HepG2 (cell line): Measurements from ENCODE around the gene SCAF4. TPM values are rescaled to one million over a fixed set of nuclear protein-coding genes. Genes with fewer than 3 reads are reported as not detected.

ENCODE experiments used
- ATF7-NPFF ChIP-seq: sonication (generic); formaldehyde crosslinking; IDR thresholded peaks from 2 replicates; pipeline ENCODE4 v1.8.1; 2023; ENCODE audit warnings: mild to moderate bottlenecking, low read depth, missing genetic modification reagents, moderate library complexity
- CHD2 ChIP-seq: IDR thresholded peaks from 2 replicates; pipeline ENCODE4 v1.6.1; 2011; ENCODE audit warnings: low read depth, low read length, improper control_type of control experiment
- CREB1 ChIP-seq, 2 experiments: fragments of 450-650 bp in 1 of 2; IDR thresholded peaks; 2 replicates each; pipeline ENCODE4 v1.6.1; 2016 to 2017; ENCODE audit warnings: control low read depth in 1 of 2, mild to moderate bottlenecking in 1 of 2, missing compliant biosample characterization in 1 of 2, missing genetic modification characterization in 1 of 2
- ELK4 ChIP-seq: sonication (generic); formaldehyde crosslinking; IDR thresholded peaks from 2 replicates; pipeline ENCODE4 v1.9.0; 2021; ENCODE audit warnings: missing genetic modification reagents, borderline replicate concordance
- FOXC1 ChIP-seq: sonication (generic); formaldehyde crosslinking; IDR thresholded peaks from 2 replicates; pipeline ENCODE4 v1.8.0; 2022; ENCODE audit warnings: mild to moderate bottlenecking, missing genetic modification reagents, borderline replicate concordance
- GZF1 ChIP-seq: sonication (generic); formaldehyde crosslinking; IDR thresholded peaks from 2 replicates; pipeline ENCODE4 v1.5.1; 2020; ENCODE audit warnings: mild to moderate bottlenecking, missing genetic modification reagents
- HNRNPH1 ChIP-seq: fragments of 200-400 bp; formaldehyde crosslinking; optimal IDR thresholded peaks from 2 replicates; pipeline ENCODE3; 2017; ENCODE audit warnings: mild to moderate bottlenecking, low read depth, low read length
- KDM4B ChIP-seq: sonication (generic); formaldehyde crosslinking; IDR thresholded peaks from 2 replicates; pipeline ENCODE4 v1.4.0; 2020; ENCODE audit warnings: missing genetic modification reagents
- MYPOP ChIP-seq: sonication (generic); formaldehyde crosslinking; IDR thresholded peaks from 2 replicates; pipeline ENCODE4 v1.8.1; 2023; ENCODE audit warnings: mild to moderate bottlenecking, moderate library complexity, missing genetic modification reagents
- NCOA2 ChIP-seq: sonication (generic); formaldehyde crosslinking; IDR thresholded peaks from 2 replicates; pipeline ENCODE4 v1.8.0; 2022; ENCODE audit warnings: inconsistent platforms
- REL ChIP-seq: sonication (generic); formaldehyde crosslinking; conservative IDR thresholded peaks from 2 replicates; pipeline ENCODE4 v1.8.0; 2022; ENCODE audit warnings: mild to moderate bottlenecking, missing genetic modification reagents, moderate library complexity
- SP5 ChIP-seq: IDR thresholded peaks from 2 replicates; pipeline ENCODE4 v1.6.1; 2016; ENCODE audit warnings: low read depth, borderline replicate concordance
- TCF12 ChIP-seq, 2 experiments: fragments of 450-650 bp in 1 of 2; sonication (generic) in 1 of 2; formaldehyde crosslinking in 1 of 2; IDR thresholded peaks; 2 replicates each; pipeline versions ENCODE4 v1.6.1 to v1.8.0; 2017 to 2022; ENCODE audit warnings: antibody characterized with exemption in 1 of 2, mild to moderate bottlenecking in 1 of 2, missing genetic modification reagents in 1 of 2, moderate library complexity in 1 of 2
- TRIM22 ChIP-seq: fragments of 450-650 bp; IDR thresholded peaks from 2 replicates; pipeline ENCODE4 v1.6.1; 2017
- XBP1 ChIP-seq: sonication (generic); formaldehyde crosslinking; IDR thresholded peaks from 2 replicates; pipeline ENCODE4 v1.5.0; 2020; ENCODE audit warnings: missing genetic modification reagents
- ZC3H4 ChIP-seq: sonication (generic); formaldehyde crosslinking; IDR thresholded peaks from 2 replicates; pipeline ENCODE4 v1.4.0; 2020; ENCODE audit warnings: missing genetic modification reagents, borderline replicate concordance
- ZFP90 ChIP-seq: sonication (generic); formaldehyde crosslinking; IDR thresholded peaks from 2 replicates; pipeline ENCODE4 v1.8.0; 2022; ENCODE audit warnings: missing genetic modification reagents, mild to moderate bottlenecking, inconsistent platforms, borderline replicate concordance
- ZNF501 ChIP-seq: sonication (generic); formaldehyde crosslinking; IDR thresholded peaks from 2 replicates; pipeline ENCODE4 v1.5.1; 2020; ENCODE audit warnings: mild to moderate bottlenecking, moderate library complexity, missing genetic modification reagents
- ZNF614 ChIP-seq: IDR thresholded peaks from 2 replicates; pipeline ENCODE4 v1.6.1; 2018; ENCODE audit warnings: missing biosample characterization, missing genetic modification reagents, inconsistent platforms, borderline replicate concordance
- ZNF713 ChIP-seq: sonication (generic); formaldehyde crosslinking; IDR thresholded peaks from 2 replicates; pipeline ENCODE4 v1.4.0; 2020; ENCODE audit warnings: mild to moderate bottlenecking, missing genetic modification reagents
- ZNF746 ChIP-seq: sonication (generic); formaldehyde crosslinking; IDR thresholded peaks from 2 replicates; pipeline ENCODE4 v1.8.0; 2022; ENCODE audit warnings: mild to moderate bottlenecking, missing genetic modification reagents
- ZNF781 ChIP-seq: sonication (generic); formaldehyde crosslinking; IDR thresholded peaks from 2 replicates; pipeline ENCODE4 v1.5.1; 2020; ENCODE audit warnings: borderline replicate concordance, mild to moderate bottlenecking, missing genetic modification reagents; ENCODE audit errors: not compliant biosample characterization
- polyA plus RNA-seq, 8 experiments: library from polyadenylated mRNA; depleted of rRNA in 3 of 8; stranded (reverse) in 7 of 8; unstranded in 1 of 8; fragments of >200 nt; fragmentation: Illumina TruSeq in 4 of 8; extraction: Trizol in 4 of 8; gene quantifications; 2 replicates each; pipeline versions ENCODE4 v1.2.1 to v1.2.3, GENCODE V29; 2011 to 2016; ENCODE audit warnings: low read depth in 4 of 8, missing spikeins in 1 of 8, mixed read lengths in 1 of 8; ENCODE audit not compliant: insufficient read depth in 1 of 8
- total RNA-seq, 5 experiments: library from RNA; depleted of rRNA; stranded (reverse); fragments of >200 nt; fragmentation: Illumina TruSeq; extraction: Trizol; gene quantifications; 2 replicates each; pipeline ENCODE4 v1.2.3, GENCODE V29; 2016; ENCODE audit warnings: low read depth in 1 of 5
- TF ChIP-seq, protein P1 (sequence below): sonication (generic); formaldehyde crosslinking; IDR thresholded peaks from 2 replicates; pipeline ENCODE4 v1.5.0; 2020; ENCODE audit warnings: missing genetic modification reagents
- TF ChIP-seq, protein P2 (sequence below): sonication (generic); formaldehyde crosslinking; IDR thresholded peaks from 2 replicates; pipeline ENCODE4 v1.5.1; 2020; ENCODE audit warnings: missing genetic modification reagents, mild to moderate bottlenecking, borderline replicate concordance

The SCAF4 gene
- total and polyA plus RNA-seq, 2 of the 13 experiments (the other 11 are each of a cell fraction or from before 2014, with no cell fraction given), result 9.1 to 11.5 TPM

- TF ChIP-seq ZFP90 (no peak), NCOA2 (CRISPR knock-in tag) (no peak; the same call in 1 of the 2 replicates), ZNF614 (CRISPR knock-in tag) (0 out of 2 replicates have a peak, but pooled peaks have one; percentile 7), HNRNPH1 (no peak), ATF7-NPFF (CRISPR knock-in tag) (peak; percentile 91), GZF1 (CRISPR knock-in tag) (no peak), ELK4 (CRISPR knock-in tag) (no peak), XBP1 (CRISPR knock-in tag) (no peak), REL (CRISPR knock-in tag) (no peak; the same call in 1 of the 2 replicates), FOXC1 (CRISPR knock-in tag) (no peak; the same call in none of the 2 replicates), ZNF746 (CRISPR knock-in tag) (peak; percentile 52; the same call in 1 of the 2 replicates), CREB1 (IDR thresholded peaks at IDR 0.05) (no peak), CREB1 (CRISPR knock-in tag; IDR thresholded peaks at IDR 0.05) (no peak), MYPOP (CRISPR knock-in tag) (peak; percentile 76; the same call in 1 of the 2 replicates), TRIM22 (no peak), CHD2 (no peak), KDM4B (no peak), TCF12 (IDR thresholded peaks at IDR 0.05) (no peak), TCF12 (CRISPR knock-in tag; IDR thresholded peaks at IDR 0.05) (no peak), ZNF501 (peak; percentile 55; the same call in 1 of the 2 replicates), ZNF713 (CRISPR knock-in tag) (no peak), ZNF781 (CRISPR knock-in tag) (no peak), ZC3H4 (CRISPR knock-in tag) (no peak), SP5 (CRISPR knock-in tag) (no peak)
- TF ChIP-seq, protein P1, sequence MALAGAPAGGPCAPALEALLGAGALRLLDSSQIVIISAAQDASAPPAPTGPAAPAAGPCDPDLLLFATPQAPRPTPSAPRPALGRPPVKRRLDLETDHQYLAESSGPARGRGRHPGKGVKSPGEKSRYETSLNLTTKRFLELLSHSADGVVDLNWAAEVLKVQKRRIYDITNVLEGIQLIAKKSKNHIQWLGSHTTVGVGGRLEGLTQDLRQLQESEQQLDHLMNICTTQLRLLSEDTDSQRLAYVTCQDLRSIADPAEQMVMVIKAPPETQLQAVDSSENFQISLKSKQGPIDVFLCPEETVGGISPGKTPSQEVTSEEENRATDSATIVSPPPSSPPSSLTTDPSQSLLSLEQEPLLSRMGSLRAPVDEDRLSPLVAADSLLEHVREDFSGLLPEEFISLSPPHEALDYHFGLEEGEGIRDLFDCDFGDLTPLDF, result peak; percentile 45; the same call in 1 of the 2 replicates
- TF ChIP-seq, protein P2, sequence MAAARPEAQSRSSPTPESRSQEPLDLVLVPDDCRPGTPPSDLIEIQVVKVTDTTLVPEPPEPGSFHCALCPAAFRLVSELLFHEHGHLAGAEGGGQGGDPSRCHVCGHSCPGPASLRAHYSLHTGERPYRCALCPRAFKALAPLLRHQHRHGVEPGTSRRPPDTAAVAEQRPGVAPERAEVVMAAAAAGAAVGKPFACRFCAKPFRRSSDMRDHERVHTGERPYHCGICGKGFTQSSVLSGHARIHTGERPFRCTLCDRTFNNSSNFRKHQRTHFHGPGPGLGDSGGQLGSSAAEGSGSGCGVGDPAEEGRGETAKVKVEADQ (CRISPR knock-in tag), result no peak
These were observed at the start of gene SCAF4 (continued) for GRCh38 chr21:31731857-31732596.
